ENCODE data around the gene DSCAM. TPM values are rescaled to one million over a fixed set of nuclear protein-coding genes. Genes with fewer than 3 reads are reported as not detected.

Gene DSCAM
- total and polyA plus RNA-seq, 10 of the 15 experiments (the other 5 are each of a cell fraction or from before 2014, with no cell fraction given), result not detected

DNA sequence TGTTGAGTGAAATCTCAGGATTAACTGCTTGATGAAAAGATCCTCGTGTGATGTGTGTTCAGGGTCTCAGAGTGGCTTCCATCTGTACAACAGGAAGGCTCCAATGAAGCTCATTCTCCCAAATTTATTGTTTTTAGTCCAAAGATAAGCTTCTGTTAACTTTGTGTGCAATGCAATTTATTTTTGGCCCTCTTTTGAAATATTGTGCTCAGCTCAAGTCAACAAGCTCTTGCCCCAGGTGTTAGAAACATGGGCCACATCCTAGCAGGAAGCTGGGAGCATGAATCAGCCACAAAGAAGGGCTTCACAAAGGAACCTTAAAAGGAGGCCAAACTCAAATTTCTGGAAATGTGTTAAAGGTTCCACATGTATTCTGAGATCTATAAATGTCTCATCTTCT, 844.0 kb downstream of the DSCAM start:
- Histone ChIP-seq H3K4me1 (ENCODE audit: control insufficient read depth, insufficient read depth, low read length) (no peaks in the 10 kb centered on the region), H3K36me3 (ENCODE audit: control insufficient read depth in 2 of 2, insufficient read depth in 2 of 2, low read length in 1 of 2) (no peaks in the 10 kb centered on the region), H3K79me2 (ENCODE audit: control insufficient read depth, insufficient read depth, low read length) (no peaks in the 10 kb centered on the region), H4K20me1 (ENCODE audit: control insufficient read depth, insufficient read depth) (no peaks in the 10 kb centered on the region), H3K27ac (ENCODE audit: control insufficient read depth, insufficient read depth) (no peak overlapping the region), H2AFZ (ENCODE audit: control insufficient read depth, low read depth, low read length) (no peak overlapping the region), H3K4me3 (no peak overlapping the region), H3K4me2 (ENCODE audit: control insufficient read depth, insufficient read depth) (no peak overlapping the region), H3K27me3 (replicated peaks in 1 of 2; ENCODE audit: control insufficient read depth in 2 of 2, insufficient read depth in 2 of 2, low read length in 1 of 2) (no peaks in the 10 kb centered on the region), H3K9me3 (replicated peaks; ENCODE audit: control insufficient read depth, insufficient read depth, low read length) (no peaks in the 10 kb centered on the region; the same call in 2 of the 3 replicates), H3K9ac (ENCODE audit: control insufficient read depth, insufficient read depth, low read length) (no peak overlapping the region)
- ChIA-PET SMC1A (ENCODE audit: uncharacterized antibody, unreplicated experiment) (no interaction called here), POLR2A (no interaction called here), RAD21 (ENCODE audit: unreplicated experiment) (no interaction called here), CTCF (no interaction called here)
- ATAC-seq (no peak), FAIRE-seq (no peak), DNase-seq (ENCODE audit: low read depth, low spot score) (no peak)
- intact Hi-C loops (cut with micrococcal nuclease; ENCODE audit: unreplicated experiment) (no loop called here), in situ Hi-C loops (cut with MboI) (no loop called here)
- WGBS (ENCODE audit: insufficient coverage, insufficient replicate concordance, low lambda C conversion rate, missing lambda C conversion rate), result 0% methylated on average over 1 of the region's 1 CpG
- no TSS peak for BruUV-seq (replicated peaks)
- TF ChIP-seq, protein P1, sequence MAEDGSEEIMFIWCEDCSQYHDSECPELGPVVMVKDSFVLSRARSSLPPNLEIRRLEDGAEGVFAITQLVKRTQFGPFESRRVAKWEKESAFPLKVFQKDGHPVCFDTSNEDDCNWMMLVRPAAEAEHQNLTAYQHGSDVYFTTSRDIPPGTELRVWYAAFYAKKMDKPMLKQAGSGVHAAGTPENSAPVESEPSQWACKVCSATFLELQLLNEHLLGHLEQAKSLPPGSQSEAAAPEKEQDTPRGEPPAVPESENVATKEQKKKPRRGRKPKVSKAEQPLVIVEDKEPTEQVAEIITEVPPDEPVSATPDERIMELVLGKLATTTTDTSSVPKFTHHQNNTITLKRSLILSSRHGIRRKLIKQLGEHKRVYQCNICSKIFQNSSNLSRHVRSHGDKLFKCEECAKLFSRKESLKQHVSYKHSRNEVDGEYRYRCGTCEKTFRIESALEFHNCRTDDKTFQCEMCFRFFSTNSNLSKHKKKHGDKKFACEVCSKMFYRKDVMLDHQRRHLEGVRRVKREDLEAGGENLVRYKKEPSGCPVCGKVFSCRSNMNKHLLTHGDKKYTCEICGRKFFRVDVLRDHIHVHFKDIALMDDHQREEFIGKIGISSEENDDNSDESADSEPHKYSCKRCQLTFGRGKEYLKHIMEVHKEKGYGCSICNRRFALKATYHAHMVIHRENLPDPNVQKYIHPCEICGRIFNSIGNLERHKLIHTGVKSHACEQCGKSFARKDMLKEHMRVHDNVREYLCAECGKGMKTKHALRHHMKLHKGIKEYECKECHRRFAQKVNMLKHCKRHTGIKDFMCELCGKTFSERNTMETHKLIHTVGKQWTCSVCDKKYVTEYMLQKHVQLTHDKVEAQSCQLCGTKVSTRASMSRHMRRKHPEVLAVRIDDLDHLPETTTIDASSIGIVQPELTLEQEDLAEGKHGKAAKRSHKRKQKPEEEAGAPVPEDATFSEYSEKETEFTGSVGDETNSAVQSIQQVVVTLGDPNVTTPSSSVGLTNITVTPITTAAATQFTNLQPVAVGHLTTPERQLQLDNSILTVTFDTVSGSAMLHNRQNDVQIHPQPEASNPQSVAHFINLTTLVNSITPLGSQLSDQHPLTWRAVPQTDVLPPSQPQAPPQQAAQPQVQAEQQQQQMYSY (CRISPR knock-in tag; IDR thresholded peaks at IDR 0.05), result no peak
- TF ChIP-seq, protein P2, sequence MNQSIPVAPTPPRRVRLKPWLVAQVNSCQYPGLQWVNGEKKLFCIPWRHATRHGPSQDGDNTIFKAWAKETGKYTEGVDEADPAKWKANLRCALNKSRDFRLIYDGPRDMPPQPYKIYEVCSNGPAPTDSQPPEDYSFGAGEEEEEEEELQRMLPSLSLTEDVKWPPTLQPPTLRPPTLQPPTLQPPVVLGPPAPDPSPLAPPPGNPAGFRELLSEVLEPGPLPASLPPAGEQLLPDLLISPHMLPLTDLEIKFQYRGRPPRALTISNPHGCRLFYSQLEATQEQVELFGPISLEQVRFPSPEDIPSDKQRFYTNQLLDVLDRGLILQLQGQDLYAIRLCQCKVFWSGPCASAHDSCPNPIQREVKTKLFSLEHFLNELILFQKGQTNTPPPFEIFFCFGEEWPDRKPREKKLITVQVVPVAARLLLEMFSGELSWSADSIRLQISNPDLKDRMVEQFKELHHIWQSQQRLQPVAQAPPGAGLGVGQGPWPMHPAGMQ (IDR thresholded peaks at IDR 0.05; ENCODE audit: borderline replicate concordance), result no peak
- no peak for TF ChIP-seq BMI1 (IDR thresholded peaks at IDR 0.05; ENCODE audit: borderline replicate concordance)
- TF ChIP-seq HDAC6 (IDR thresholded peaks at IDR 0.05; ENCODE audit: unreplicated experiment), result no peak
- no peak for TF ChIP-seq SMAD1 (IDR thresholded peaks at IDR 0.05; ENCODE audit: low read depth, partially characterized antibody)
- TF ChIP-seq SUPT20H (IDR thresholded peaks at IDR 0.05; ENCODE audit: borderline replicate concordance, control insufficient read depth, low read depth, low read length), result no peak
- TF ChIP-seq RELA (IDR thresholded peaks at IDR 0.05; ENCODE audit: borderline replicate concordance, partially characterized antibody), result no peak
- TF ChIP-seq ZZZ3 (IDR thresholded peaks at IDR 0.05; ENCODE audit: control insufficient read depth, insufficient read length, low read depth), result no peak
- no peak for TF ChIP-seq CHD2 (IDR thresholded peaks at IDR 0.05; ENCODE audit: borderline replicate concordance, low read depth, low read length)
- TF ChIP-seq EZH2 (IDR thresholded peaks at IDR 0.05; ENCODE audit: borderline replicate concordance, control insufficient read depth, low read depth, low read length), result no peak
- TF ChIP-seq ZNF622 (IDR thresholded peaks at IDR 0.05), result no peak
- TF ChIP-seq HDGF (IDR thresholded peaks at IDR 0.05), result no peak
- no peak for TF ChIP-seq BCL11A (IDR thresholded peaks at IDR 0.05; ENCODE audit: low read depth, low read length)
- no peak for TF ChIP-seq ESRRA (IDR thresholded peaks at IDR 0.05; ENCODE audit: low read length)
- no peak for TF ChIP-seq STAT3 (IDR thresholded peaks at IDR 0.05; ENCODE audit: low read depth, low read length)
- no peak for TF ChIP-seq MTA2 (IDR thresholded peaks at IDR 0.05; ENCODE audit: low read depth)
- no peak for TF ChIP-seq YY1 (IDR thresholded peaks at IDR 0.05; ENCODE audit: low read depth, low read length)
- no peak for TF ChIP-seq MEF2A (IDR thresholded peaks at IDR 0.05; ENCODE audit: insufficient read depth, low read depth, low read length)

Data from GM12878 (cell line).